Airway epithelial cell (primary cell): ENCODE data around the gene ANKRD12. TPM values are rescaled to one million over a fixed set of nuclear protein-coding genes. Genes with fewer than 3 reads are reported as not detected.

Experiments used
- total RNA-seq: library from RNA; depleted of rRNA; stranded (reverse); fragments of >200 nt; gene quantifications from 2 replicates; pipeline ENCODE4 v1.2.3, GENCODE V29; 2015

ANKRD12 gene
- 6.6 and 12.5 TPM in 2 replicates for total RNA-seq

GRCh38 chr18:9136315-9137155 is at the start of gene ANKRD12:
Gene ANKRD12 (plus strand): TSS chr18:9136781. CDS start chr18:9182433, 45,652 bp downstream.

GRCh38 chr18:9102508-9103375 is 33.8 kb upstream of the ANKRD12 start, which contains the start of gene NDUFV2:
Gene NDUFV2 (plus strand): TSS chr18:9102699. CDS start chr18:9102744, 45 bp downstream.

GRCh38 chr18:9334329-9334972 is 197.9 kb downstream of the ANKRD12 start, which contains the start of gene TWSG1:
Gene TWSG1 (plus strand): TSS chr18:9334773. CDS start chr18:9337230, 2,457 bp downstream.

Other genes with a start within 250 kb of the ANKRD12 start
- gene NDUFV2, start 34.1 kb upstream of the ANKRD12 start, total RNA-seq: 127 and 139 TPM in 2 replicates
- 30.6 and 39.3 TPM in 2 replicates for gene TWSG1, start 198.0 kb downstream of the ANKRD12 start, total RNA-seq